Panc1 (cell line): ENCODE results near the gene NXPH3.

Source experiments
- POLR2AphosphoS5 ChIP-seq: IDR thresholded peaks from 2 replicates; pipeline ENCODE4 v1.6.1; 2012; ENCODE audit warnings: mild to moderate bottlenecking, low read depth, low read length, moderate library complexity
- TCF7L2 ChIP-seq: IDR thresholded peaks from 2 replicates; pipeline ENCODE4 v1.6.1; 2011; ENCODE audit warnings: mild to moderate bottlenecking, low read depth, low read length, inconsistent platforms

- TF ChIP-seq TCF7L2 (no peak), POLR2AphosphoS5 (no peak)
Observed at GRCh38 chr17:49547566-49547965, 28.1 kb upstream of the NXPH3 start.
